SK-N-MC (cell line): ENCODE results near the gene ZMYND8.

Experiments used
- EZH2 ChIP-seq: fragments of 200-600 bp; sonication (generic); IDR thresholded peaks from one replicate; pipeline ENCODE4 v1.6.1; 2017; ENCODE audit warnings: antibody characterized with exemption
- FOXP2 ChIP-seq: optimal IDR thresholded peaks from 2 replicates; pipeline ENCODE3; 2011; ENCODE audit warnings: mild to moderate bottlenecking, moderate library complexity; ENCODE audit not compliant: insufficient read depth; ENCODE audit errors: extremely low read length, control extremely low read depth
- POLR2AphosphoS5 ChIP-seq: IDR thresholded peaks from 2 replicates; pipeline ENCODE4 v1.6.1; 2012; ENCODE audit warnings: mild to moderate bottlenecking, low read depth, low read length, borderline replicate concordance

GRCh38 chr20:47289096-47289495 is 67.4 kb downstream of the ZMYND8 start:
- TF ChIP-seq EZH2 (no peak), POLR2AphosphoS5 (no peak), FOXP2 (no peak)
